Stimulated activated naive CD4-positive, alpha-beta T cell (primary cell): ENCODE results near the gene OR2L8.

Experiments
- DNase-seq, 6 experiments: peaks; one replicate each; lab custom pipeline; 2025; lab: John Stamatoyannopoulos, UW

Gene OR2L8

GRCh38 chr1:247948558-247948957, at the start of gene OR2L8:
Gene OR2L8 (plus strand): TSS chr1:247948858. CDS start chr1:247948858, 0 bp downstream.
- DNase-seq: no peak

DNA sequence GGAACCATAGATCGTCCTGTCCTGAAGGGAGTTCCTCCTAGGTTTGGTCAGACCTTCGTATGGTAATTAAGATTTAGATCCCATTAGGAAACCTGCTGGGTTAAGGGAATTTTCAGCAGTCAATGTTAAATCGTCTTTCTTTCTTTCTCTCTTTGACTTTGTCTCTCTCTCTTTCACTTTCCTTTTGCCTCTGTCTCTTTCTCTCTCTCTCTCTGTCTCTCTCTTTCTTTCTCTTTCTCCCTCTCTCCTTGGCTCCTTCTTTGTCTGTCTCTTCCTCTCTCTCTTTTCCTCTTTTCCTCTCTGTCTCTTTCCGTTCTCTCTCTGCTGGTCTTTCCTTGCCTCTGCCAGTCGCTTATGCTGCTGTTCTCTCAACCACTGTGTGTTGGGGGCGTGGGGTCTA, 44.5 kb upstream of the OR2L8 start:
- no peak for DNase-seq

DNA sequence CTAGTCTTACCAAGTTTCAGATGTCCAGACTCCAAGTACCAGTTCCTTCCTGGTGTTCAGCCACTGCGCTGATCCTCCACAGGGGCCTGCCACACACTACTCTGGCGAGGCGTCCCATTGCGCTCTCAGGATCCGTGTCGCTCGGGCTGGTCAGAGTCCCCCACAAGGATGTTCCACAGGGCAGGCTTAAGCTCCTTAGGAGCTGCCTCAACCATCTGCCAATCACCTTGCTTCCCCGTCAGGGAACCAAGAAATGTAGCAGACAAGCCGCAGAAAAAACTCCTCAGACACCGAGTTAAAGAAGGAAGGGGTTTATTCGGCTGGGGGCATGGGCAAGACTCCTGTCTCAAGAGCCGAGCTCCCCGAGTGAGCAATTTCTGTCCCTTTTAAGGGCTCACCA, 43.5 kb upstream of the OR2L8 start:
- DNase-seq: no peak

- DNase-seq: no peak
Measured at GRCh38 chr1:247905910-247906503, 42.7 kb upstream of the OR2L8 start.

- DNase-seq: peak in 2 of 6 experiments; percentile 3 to 12
Measured at GRCh38 chr1:247906504-247907047, 42.1 kb upstream of the OR2L8 start.

DNA sequence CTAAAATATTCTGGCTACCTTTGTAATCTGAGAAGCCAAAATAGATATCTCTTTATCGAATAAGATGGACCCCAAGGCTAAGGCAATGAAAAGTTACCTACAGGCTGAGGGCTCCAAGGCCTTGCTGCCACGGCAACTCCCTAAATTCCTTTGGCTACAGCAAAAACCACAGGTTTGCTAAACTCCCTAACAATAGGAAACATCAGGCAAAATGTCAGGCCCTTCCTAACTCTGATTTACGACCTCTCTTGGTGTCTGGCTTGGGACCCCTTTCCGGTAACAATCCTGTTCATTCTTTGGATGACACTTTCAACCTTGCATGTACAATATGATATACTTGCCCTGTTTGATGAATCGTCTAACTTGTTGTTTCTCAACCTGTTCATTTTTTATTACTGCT, 39.9 kb upstream of the OR2L8 start:
- no peak for DNase-seq

GRCh38 chr1:247913786-247914185, 34.9 kb upstream of the OR2L8 start:
- DNase-seq: no peak

GRCh38 chr1:247914941-247915662, 33.6 kb upstream of the OR2L8 start:
- DNase-seq: no peak

DNA sequence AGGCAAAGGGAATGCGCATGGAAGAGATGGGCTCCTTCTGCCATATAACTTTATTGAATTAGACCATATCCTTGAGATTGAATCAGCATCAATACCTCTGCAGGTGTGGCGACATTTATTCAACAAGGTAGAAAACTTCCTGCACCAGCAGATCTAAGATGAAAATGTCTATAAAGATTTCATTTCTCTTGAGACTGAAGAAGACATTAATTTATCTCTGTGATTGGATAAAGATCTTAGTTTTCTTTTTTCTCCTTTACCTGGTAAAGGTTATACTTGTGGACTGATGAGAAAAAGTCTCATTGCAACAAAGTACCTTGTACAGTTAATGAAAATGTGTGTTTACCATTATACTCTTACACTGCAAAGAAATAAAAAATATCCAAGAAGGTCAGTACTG, 28.7 kb upstream of the OR2L8 start, which contains the start of gene OR2T8:
OR2T8 (plus strand) TSS at position 301 of the 400 bp plus-strand sequence. CDS start 766 bp downstream, outside the sequence.
- no peak for DNase-seq

GRCh38 chr1:247923941-247924340, 24.7 kb upstream of the OR2L8 start:
- DNase-seq: no peak

DNA sequence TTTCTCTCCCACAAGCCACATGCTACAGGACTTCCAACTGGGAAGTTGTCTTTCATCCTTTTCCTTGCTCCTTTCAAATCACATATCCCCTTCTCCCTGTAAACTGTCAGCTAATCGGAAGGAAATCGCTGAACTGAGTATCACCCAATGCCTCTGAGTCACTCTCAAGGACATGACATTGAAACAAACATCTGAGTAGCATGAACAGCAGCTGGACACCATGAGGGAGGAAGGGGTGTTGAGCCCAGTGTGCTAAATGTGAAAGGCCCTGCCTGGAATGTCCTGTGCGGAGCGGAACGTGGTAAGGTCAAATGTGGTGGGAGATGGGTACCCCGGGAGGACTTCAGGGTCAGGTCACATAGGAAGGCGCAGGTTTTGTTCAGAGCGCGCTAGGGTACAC, 23.8 kb upstream of the OR2L8 start, which contains the start of gene OR2AJ1:
OR2AJ1 (plus strand) TSS at position 22 of the 400 bp plus-strand sequence. CDS start 8,880 bp downstream, outside the sequence.
- no peak for DNase-seq

- no peak for DNase-seq
Measured at GRCh38 chr1:247933989-247934388, 14.7 kb upstream of the OR2L8 start.

GRCh38 chr1:247935781-247936180, 12.9 kb upstream of the OR2L8 start:
- DNase-seq: no peak

DNA sequence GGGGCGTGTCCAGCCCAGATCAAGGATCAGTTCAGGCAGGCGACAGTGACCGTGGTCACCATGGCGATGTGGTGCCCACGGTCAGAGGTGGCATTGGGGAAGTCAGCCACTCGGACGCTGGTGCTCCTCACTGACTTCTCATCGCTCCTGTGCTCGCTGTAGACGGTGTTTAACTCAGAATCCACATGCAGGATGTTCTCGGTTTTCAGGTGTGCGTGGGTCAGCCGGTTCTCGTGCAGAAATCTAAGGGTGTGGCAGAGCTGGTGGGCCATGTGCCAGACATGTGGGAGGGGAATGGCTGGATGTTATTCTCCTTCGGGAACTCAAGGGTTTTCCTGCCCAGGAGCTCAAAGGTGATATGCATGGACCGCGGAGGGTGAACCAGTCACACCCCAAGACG, 12.2 kb upstream of the OR2L8 start:
- no peak for DNase-seq

GRCh38 chr1:247936965-247937734, 11.5 kb upstream of the OR2L8 start:
- DNase-seq: peak; percentile 71 to 89 (median 85)

GRCh38 chr1:247942624-247943023, 6.0 kb upstream of the OR2L8 start:
- DNase-seq: no peak

DNA sequence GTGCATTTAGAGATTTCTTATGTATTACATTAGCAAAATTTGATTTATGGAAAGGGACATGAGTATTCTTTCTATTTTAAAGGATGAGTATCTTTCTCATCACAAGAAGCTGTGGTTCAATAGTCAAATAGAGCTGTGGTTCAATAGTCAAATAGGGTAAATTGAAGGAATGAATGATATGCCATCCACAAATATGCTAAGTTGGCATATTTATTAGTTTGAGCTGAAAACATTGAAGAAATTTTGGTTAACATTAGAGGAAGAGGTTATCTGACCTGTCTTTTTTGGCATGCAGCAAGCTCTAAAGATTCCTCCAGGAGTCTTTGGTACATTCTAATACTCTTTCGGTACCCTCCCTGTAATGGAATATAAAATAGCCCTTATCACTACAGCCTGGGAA, 4.8 kb downstream of the OR2L8 start:
- DNase-seq: no peak

- DNase-seq: no peak
Measured at GRCh38 chr1:247961791-247962190, 13.1 kb downstream of the OR2L8 start.

- no peak for DNase-seq
Measured at GRCh38 chr1:247962911-247963588, 14.4 kb downstream of the OR2L8 start.

DNA sequence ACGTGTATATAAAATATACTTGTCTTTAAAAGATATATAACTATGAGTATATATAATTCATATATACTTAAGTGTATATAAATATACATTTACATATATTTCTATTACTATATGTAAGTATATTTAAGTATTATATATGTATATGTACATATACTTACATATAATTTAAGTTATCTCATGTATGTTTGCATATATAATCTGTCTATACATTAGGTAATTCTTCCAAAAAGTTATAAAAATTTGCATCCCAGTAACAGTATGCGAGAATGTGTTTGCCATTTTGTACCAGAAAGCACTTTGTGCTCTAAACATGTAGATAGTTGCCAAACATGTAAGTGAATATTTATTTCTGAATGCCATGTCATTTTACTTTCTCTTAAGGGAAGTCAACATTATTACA, 16.3 kb downstream of the OR2L8 start, which contains the start of gene OR2AK2:
OR2AK2 (plus strand) TSS at position 301 of the 400 bp plus-strand sequence. CDS start 144 bp downstream, outside the sequence.
- no peak for DNase-seq

GRCh38 chr1:247966532-247967204, 18.0 kb downstream of the OR2L8 start:
- DNase-seq: no peak
